NCI-H2227 treated with DMSO at 0.1 percent for 48 hours (cell line): ENCODE measurements around the gene FSHR.

ENCODE experiments used
- DNase-seq: peaks from one replicate; lab custom pipeline; 2025; lab: John Stamatoyannopoulos, UW

Gene FSHR

DNA sequence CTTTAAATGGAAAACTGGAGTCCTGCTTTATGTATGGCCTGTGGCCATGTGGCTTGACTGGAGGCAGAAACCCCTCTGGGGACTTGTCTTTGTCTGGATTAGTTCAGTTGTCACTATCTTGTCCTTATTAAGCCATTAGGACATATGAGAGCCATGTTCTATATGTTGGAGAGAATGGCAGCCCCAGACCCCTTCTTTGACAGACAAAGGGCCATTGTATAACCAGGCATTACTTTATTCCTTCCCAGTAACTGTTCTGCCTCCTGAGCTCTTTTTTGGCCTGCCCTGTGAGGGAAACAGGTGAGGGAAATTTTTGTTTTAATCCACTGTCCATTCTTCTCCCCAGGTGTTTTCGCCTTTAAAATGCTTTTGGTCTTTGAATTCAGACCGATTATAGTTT is 43.3 kb downstream of the FSHR start:
- DNase-seq = peak; percentile 73

DNA sequence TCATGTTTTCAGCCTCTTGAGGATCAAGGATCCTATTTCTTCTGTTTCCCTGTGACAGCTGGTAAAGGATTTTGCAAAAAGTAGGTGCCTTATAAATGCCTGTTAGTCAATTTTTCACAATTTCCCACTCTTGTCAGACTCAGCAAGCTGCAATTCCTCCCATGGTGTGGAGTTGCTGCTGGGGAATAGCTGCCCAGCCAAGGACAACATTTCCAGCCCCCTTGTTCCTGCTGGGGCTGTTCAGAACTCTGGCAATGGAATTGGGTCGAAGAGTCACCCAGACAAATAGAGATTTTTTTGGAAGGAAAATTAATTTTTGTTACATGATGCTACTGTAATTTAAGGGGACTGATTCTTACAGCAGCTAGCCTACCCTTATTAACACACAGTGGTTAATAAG is 43.7 kb downstream of the FSHR start:
- DNase-seq = no peak

DNA sequence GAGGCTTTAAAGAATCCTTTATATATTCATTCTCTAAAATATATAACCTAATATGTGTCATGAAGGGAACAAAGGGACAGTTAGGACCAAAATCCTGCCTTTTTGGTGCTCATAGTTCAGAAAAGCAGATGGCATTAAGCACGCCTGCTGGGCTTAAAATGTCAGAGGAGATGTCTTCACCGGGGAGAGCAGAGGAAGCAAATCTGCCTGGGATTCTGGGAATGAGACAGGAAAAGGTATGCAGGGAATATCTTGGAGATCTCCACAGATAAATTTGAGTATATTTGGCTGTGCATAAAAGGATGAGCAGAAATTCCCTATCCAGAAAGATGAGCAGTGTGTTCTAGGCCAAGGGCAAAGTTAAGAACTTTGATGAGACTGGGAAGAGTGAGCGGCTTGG is 45.5 kb downstream of the FSHR start:
- no peak for DNase-seq

DNA sequence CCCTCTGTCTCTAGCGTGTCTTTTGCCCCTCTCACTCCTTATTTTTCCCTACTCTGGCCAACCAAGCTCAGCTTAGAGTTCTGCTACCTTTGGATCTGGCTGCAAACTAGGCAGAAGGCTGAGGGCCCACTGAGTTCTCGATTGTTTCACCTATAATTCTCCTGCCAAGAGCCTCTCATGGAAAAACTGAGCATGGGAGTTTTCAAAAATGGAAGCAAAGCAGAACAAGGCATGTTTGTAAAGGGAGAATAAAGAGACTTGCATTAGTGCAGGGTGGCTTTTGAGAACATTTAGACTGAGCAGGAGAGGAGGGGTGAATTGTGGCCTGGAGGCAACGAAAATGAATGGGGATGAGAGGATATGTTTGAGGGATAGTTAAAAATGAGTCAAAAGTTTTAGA is 45.9 kb downstream of the FSHR start:
- DNase-seq = no peak

DNA sequence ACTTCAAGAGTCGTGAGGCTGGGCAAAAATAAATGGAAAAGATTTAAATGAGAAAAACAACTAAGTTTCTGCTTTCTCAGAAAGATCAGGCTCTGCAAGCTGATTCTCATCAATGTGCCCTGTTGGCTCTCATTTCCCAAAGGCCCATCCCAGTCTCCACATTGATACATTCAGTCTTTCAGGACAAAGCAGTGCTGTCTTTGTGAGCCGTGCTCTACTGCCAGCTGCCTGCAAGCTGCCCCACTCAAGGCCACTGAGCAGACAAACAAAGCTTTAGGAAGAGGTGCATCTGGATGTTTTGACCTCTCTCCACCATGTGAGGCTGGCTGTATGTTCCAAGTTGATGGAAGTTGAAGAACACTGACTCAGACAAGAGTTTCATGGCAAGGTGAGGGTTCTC is 48.8 kb downstream of the FSHR start:
- no peak for DNase-seq

DNA sequence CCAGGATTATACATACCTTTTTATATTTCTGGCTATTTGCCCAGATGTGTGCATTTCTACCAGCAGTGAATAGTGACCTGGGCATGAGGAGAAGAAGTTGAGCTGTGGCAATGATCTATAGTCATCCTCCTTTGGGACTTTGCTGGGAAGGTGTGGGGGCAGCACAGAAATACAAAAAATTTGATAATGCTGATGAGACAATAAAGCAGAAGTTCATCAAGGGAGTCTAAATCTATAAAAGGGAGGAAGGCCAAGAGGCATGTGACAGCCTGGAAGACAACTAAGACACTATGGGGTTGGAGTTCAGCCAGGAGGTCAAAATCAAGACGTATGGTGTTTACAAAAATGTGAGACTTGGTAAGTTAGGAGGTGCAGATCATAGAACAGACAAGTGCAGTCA is 52.2 kb downstream of the FSHR start:
- no peak for DNase-seq

DNA sequence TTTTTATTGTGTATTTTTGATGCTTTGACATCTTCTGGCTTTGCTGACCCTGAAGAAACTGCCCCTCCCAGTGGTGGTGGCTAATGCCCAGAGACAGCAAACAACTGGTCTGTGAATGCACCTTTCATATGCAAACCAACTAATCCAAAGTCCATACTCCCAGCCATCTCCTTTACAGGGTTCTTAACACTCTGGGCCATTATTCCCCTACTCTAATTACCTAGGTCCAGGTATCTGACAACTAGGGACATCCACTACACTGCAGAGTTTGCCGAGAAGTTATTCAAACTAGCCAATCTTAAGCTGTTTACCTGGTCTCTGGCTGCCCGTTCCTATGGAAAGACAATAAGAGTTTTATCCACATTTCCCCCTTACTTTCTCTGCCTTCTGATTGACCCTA is 73.6 kb downstream of the FSHR start:
- DNase-seq = no peak

DNA sequence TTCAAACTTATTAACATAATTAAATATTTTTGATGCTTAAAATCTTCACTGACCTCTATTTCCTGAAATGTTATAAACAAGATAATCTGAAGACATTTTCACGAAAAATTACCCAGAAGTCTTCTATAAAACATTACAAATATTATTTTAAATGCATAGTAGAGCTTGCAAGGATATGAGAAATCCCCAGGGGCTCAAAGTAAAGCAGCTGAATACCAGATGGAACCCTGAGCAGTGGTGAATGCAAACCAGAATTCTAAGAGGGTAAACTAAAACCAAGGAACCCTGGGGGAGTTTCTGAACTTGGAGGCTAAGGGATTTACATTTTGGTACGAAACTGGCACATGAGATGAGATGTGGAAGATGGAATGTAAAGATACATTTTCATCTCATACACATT is 83.6 kb downstream of the FSHR start:
- no peak for DNase-seq

DNA sequence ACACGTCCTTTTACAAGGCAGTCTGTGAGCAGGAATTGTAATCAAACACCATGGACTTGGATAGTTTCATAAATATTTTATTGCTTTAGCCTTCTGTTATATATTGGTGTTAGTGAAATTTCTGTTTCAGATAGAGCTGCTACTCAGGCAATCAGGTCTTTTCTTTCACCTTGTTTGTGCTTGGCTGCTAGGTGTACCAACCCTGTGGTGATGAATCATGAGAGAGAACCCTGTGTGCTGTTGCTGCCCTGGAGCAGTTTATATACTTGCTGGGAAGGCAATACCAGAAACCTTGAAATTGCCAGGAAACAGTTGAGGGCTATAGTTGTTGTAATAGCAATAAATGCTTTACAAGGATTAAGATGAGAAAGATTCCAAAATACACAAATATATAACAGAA is 84.5 kb downstream of the FSHR start:
- DNase-seq = no peak

DNA sequence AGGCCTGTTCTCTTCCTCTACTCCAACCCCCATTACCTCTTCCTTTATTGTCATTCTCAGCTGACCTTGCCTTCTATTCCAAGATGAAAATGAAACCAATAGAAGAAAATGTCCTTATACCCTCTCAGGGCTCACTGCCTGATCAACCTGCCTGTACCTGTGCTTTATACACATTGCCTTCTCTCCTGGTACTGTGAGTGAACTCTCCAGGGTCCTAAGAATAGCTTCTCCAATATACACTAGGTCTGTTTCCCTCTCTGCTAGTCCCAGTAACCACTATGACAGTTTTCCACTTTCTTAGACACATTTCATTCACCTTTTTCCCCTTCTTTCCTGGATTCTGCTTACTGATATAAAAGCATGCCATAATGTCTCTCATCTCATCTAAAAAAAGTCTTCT is 85.7 kb downstream of the FSHR start:
- DNase-seq = no peak

DNA sequence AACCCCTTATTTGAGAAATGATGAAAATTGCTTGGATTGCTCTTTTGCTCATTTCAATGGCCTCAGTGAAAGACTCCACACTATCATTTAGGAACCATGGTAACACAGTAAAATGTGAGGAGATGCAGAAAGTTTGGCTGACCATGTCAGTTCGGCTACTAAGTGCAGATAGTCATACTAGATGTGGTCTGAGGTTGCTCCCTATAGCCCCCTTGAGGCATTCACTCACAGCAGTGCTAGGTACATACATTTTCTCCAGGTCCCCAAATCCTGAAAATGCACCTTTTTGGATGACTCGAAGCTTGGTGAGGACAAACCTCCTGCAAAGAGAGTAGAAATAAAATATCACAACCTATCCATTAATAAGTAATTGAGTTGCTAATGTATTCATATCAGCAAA is 86.3 kb downstream of the FSHR start:
- DNase-seq = no peak

DNA sequence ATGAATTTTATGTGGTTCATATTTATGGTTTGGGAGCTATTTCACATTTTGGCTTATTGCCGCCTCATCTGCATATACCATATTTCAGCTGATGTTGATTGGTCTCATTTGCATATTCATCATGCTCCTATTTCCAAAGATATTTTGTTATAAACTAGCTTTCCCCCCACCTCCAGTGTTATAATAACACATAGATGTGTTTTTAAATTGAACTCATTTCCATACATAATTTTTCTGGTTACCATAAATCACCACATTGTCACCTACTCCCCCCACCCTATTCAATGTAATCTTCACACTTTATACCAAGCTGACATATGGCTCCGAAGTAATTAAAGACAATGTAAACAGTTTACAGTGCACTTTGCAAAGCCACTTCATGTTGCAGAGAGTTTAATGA is 101.2 kb downstream of the FSHR start:
- DNase-seq = no peak

DNA sequence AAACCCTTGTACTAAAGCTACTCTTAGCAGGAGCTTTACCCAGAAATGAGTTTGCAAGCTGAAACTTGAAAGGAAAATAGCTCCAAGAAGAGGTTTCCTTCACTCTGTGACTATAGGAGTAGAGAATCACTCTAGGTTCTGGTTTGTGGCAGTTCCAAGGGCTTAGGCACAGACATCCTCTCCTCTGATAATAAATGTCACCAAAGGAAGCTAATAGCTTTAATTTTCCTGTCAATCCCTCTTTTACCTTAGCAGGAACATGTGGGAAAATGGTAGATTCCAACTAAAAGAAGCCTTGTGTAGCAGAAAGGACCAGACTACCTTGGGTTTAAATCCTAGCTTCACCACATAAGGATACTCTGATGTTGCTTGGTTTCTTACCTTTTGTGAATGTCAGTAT is 104.0 kb downstream of the FSHR start:
- no peak for DNase-seq

DNA sequence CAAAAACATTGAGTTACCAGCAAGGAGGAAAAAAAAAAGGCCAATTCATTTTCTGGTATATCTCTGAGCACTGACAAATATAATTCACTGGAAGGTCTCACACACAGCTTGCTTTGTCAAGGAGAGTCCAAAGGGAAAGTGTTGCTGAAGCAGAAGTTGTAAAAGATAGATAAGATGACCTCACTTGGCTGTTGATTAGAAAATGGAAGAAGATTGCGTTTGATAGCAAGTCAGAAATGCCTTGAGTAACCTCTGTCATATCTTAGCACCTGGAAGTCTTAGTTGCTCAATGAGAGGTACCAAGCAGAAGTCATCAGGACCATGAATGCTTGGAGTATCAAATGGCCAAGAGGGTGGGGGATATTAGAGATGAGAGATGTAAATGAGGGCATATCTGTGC is 105.2 kb downstream of the FSHR start:
- no peak for DNase-seq

DNA sequence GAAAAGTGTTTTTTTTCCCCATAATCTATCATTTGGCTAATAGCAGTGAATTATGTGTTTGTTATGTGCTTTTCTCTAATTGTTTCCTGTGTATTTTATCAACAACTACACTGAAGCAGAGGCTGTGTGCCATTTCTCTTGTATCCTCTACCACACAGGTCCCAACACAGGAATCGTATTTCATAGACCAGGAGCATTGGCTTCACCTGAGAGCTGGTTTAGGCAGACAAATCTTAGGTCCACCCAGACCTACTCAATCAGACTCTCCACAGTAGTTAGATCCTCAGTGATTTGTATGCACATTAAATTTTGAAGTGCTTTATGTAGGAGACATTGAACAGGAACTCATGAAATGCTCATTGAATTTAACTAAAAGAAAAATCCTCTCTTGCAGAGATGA is 109.2 kb downstream of the FSHR start:
- no peak for DNase-seq

DNA sequence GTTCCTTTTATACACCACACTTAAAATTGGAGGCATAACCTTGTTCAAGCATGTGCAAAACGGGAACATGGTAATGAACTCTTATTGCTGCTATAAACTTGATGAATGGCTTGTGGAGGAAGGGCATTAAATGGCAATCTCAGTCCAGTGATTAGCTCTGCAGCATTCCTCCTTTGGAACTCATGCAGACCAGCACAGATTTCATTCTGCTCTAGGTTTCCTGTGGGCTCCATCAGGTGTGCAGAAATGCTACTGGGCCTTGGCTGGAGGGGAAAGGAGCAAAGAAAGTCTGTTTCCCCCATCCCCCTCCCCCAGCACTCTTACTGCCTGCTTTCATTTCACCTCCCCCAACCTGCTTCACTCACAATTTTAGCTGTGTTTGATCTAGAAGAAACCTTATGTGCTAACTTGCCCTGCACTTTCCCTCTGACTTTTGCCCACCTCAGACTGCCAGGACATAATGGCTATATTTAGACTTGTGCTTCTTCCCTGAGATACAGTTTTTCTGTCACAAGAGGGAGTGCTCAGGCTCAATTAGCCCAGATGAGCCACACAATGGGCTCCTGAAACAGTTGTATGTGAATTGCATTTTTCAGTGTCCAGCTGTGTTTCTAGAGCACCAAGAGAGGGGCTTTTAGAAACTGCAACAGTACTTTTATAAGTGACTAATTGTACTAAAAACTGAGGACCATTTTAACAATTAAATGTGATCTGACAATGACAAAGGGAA is 109.8 kb downstream of the FSHR start:
- DNase-seq = peak; percentile 77

DNA sequence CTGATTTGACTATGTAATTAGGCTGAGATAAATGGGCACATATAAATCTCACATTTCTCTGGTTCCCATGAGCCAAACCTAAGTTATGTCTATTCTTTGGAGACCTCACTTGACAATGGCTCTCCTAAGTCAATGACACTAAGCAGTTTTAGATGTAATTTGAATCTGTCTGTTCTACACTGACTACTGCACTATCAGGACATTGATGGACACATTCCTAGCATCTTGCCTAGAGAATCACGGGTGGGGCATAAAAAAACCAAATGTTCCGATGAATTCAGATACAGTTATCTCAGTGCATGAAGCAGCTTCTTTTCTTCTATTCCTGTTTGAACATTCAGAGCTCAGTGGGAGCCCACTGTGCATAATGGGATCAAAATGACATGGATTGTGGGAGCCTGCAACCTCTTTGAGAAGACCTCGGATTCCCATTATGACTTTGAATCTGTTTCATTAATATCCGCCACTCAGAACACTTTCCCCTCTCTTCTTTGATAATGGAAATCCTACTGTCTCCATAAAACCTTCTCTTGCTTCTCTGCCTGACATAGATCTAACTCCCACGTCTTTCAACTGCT is 110.8 kb downstream of the FSHR start:
- no peak for DNase-seq

DNA sequence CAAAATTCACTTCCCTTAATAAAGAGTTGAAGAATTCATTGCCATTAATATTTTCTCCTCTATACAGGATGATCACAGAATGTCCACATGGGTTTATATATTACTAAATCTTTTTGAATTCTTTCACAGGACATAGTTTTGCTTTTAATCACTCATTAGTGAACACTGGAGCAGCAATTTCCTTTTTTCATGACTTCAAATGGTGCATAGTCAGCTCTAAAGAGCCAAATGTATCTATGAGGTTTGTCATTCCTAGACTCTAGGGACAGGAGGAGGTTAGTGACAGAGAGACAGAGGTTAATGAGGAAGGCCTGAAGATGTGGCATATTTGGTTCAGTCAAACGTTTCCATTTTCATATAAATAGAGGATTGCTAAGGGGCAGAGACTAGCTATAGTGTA is 111.8 kb downstream of the FSHR start:
- no peak for DNase-seq

DNA sequence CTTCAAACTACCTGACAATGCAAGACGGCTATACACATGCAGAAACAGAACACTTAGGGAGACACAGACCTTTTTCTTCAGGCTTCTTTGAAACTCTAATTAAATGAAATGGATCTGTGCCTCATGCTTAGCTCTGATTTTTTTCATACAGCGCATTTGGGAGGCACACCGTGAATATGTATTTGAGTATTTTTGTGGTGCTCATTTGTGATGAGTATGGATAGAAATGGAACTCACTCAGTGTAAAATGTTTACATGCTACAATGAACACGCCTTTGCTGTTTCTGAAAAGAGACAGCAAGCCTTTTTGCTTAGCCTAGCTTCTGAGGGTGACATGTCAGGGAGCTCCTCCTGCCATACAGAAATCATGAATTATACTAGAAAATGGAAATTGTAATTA is 113.3 kb downstream of the FSHR start:
- DNase-seq = no peak

DNA sequence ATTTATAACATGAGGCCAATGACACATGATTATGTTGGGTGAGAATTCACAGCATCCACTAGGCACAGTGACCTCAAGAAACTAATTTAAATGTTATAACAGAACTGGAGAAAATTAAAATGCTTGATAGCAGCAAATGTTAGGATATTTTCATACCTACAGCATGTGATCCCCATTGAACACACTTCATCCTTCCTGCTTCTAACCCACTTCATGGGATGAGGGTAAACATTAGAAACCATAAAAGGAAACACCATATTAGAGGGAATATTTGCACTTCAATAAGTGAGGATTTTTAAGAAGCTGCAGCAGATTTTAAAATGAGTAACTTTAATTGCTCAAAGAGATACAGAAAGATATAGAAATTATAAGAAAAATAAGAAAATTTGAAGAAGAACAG is 117.1 kb downstream of the FSHR start:
- no peak for DNase-seq

DNA sequence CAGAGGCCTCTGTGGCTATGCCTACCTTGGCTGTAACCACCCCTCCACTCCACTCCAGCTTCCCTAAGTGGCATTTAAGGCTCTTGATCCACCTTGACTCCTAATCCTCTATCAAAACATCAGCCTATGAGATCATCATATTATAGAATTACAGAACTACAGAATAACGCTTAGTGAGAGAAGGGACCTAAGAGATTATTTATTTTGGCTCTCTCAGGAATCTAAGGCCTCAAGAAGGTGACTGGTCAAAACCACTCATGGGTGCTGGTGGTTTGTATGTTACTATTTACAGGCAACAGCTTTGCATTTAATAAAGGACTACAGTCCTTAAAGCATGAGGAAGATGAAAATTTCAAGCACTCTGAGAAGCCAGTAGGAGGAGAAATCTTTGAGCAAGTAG is 118.8 kb downstream of the FSHR start:
- DNase-seq = no peak

DNA sequence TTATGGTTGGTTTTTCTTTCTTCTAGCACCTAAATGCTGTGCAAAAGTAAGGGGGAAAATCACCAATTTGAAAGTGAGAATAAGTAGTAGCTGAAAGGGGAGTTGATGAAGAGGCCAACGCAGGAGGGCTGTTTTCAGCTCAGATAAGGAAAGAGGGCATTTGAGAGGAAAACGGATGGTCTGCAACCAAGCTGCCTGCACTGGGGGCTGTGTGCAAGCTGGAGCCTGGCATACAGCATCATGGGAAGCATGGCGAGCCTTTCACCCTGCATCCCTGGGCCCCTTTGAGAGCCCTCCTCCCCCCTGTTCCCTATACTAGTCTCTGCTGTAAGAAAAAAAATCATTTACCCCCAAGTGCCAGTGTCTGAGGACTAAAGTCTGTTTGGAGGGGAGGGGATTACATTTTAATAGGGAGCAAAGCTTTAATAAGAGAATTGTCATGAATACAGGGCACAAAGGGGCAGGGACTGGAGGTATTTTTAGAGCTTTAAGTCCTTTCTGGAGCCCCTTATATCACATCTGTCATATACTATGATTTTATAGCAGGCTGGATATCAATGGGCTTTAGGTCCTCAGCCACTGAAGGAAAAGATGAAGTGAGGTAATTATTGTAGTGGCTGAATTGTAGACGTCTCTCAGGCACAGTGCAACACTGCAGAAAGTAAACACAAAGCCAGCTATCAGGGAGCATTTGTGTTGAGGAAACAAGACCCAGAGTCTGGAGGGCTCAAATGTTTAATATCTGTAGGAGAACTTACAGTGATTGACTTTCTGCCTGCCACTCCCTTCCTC is 120.7 kb downstream of the FSHR start:
- DNase-seq = peak; percentile 42

DNA sequence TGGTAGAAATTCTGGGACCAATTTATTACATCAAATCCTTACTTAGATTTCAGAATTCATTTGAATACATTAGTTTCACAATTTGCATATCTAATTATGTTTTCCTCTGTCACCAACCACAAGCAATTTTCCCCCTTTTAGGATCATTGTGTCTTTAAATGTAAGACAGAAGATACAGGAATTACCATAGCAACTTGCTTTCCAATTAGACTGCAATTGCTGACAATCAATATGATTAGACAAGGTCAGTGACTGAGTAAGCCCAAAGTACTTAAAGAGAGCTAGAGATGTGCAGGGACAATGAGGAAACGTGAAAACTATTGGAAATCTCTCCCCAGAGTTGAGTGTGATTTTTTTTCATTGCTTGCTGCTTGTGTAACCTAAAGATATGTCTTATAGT is 121.4 kb downstream of the FSHR start:
- DNase-seq = no peak

DNA sequence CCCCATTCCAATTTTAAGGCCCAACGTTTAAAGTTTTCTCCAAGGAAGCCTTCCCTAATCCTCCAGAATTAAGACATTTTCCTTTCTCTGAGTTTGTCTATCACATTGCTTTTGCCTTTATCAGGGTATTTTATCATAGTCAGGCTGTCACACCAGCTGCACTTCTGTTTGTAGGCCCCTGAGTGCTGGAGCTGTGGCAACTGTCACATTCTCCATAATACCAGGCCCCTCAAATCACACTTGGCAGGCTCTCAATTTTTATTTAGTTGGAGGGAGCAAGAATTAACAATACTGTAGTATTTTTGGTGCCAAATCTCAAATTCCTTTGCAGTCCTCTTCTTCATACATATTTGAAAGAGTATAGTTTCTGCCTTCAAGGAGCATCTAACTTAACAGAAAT is 122.2 kb downstream of the FSHR start:
- DNase-seq = no peak
